ENCODE results near the gene TCF19.

TCF19 gene

DNA sequence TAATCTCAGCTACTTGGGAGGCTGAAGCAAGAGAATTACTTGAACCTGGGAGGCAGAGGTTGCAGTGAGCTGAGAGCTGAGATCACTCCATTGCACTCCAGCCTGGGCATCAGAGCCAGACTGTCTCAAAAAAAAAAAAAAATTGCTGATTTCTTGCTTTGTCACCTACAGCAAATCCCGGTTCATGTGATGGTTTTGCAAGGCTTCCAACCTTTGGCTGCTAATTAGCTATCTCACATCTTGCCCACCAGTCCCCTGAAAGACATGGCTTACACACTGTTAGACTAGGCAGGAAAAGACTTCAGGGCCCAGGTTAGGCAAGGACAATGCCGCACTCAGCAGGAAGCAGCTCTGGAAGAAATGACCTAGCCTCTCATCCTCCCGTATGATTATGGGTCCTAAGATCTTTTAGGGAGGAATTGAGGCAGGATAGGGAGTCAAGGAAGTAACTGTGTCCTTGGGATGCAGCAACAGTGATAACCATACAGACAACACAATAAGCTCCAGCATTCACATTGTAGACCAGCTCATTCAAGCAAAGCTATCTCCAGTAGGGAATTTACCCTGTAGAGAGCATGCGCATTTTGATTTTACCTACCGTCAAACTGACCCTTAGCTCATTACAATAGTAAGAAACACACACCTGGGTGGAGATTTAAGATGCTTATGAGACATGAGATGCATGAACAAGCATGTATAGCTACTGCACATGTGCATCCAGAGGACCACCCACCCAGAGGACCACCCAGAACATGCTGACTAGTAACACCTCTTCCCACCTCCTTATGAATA is 52.5 kb downstream of the TCF19 start:
- ATAC-seq = no peak

Measured in activated CD4-positive, CD25-positive, alpha-beta regulatory T cell treated with anti-CD3 and anti-CD28 coated beads, Interleukin-2, amount 50 U/mL, for 24 hours (primary cell).